Vagina (tissue), 2 donors: Measurements from ENCODE around the gene ENPP7.

Experiments used
- CTCF ChIP-seq, 3 experiments: fragments of 450-650 bp in 2 of 3; fragments of 200-600 bp in 1 of 3; sonication (generic) in 1 of 3; IDR thresholded peaks; one replicate each; pipeline ENCODE4 v1.5.1; 2017 to 2019; ENCODE audit warnings: antibody characterized with exemption in 3 of 3, mild to moderate bottlenecking in 2 of 3, moderate library complexity in 2 of 3
- POLR2A ChIP-seq, 2 donors: fragments of 450-650 bp; IDR thresholded peaks; one replicate each; pipeline ENCODE4 v1.6.1; 2017; ENCODE audit warnings: antibody characterized with exemption in 2 of 2, mild to moderate bottlenecking in 2 of 2, moderate library complexity in 2 of 2
- POLR2AphosphoS5 ChIP-seq, 2 donors: sonication (generic); formaldehyde crosslinking; IDR thresholded peaks; one replicate each; pipeline ENCODE4 v1.9.0; 2017; ENCODE audit warnings: antibody characterized with exemption in 2 of 2, mild to moderate bottlenecking in 2 of 2, low read depth in 1 of 2; ENCODE audit not compliant: insufficient read depth in 1 of 2

DNA sequence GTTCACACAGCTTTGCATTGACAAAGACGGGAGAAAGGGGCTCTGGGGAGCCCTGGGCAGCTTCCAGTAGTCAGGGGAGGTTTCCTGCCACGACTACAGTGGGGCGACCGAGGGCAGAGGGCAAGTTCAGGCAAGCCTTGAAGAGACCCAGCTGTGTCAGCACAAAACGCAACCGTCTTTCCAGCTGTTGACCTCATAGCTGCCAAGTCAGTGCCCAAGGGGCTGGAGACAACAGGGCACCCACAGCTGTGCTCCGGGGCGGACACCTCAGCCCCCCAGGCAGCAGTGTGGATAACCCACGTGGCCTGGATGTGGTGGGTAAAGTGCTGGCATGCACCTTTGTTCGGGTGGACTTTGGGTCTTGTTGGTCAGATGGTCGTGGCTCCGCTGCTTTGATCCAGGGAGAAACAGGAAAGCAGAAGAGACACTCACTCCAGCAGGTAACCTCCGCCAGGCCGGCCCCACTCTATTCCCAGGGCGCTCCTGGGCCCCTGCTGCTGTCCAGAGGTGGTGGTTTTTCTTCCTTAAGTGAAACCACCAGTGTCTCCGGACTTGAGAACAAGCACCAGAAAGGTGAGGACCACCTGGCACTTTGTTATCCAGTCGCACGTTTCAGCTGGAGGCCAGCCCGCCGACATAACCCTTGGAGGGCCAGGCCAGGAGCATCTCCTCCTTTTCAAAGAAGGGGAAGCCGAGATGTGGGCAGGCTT lies 29.6 kb downstream of the ENPP7 start:
- TF ChIP-seq POLR2AphosphoS5 (IDR thresholded peaks at IDR 0.05; ENCODE audit: insufficient read depth in 1 of 2, low read depth in 1 of 2), result no peak
- no peak for TF ChIP-seq CTCF (IDR thresholded peaks at IDR 0.05)
- no peak for TF ChIP-seq POLR2A (IDR thresholded peaks at IDR 0.05)
